HEK293 (cell line): ENCODE data around the gene TRIM56.

ENCODE experiments used
- BCL11A ChIP-seq: fragments of 450-650 bp; formaldehyde crosslinking; IDR thresholded peaks from 2 replicates; pipeline ENCODE4 v1.5.1; 2016; ENCODE audit warnings: low read depth, missing biosample characterization, missing genetic modification characterization
- CTCF ChIP-seq: fragments of 450-650 bp; formaldehyde crosslinking; IDR thresholded peaks from 2 replicates; pipeline ENCODE4 v1.5.1; 2016; ENCODE audit warnings: missing biosample characterization, missing genetic modification characterization
- IKZF3 ChIP-seq: fragments of 450-650 bp; IDR thresholded peaks from 2 replicates; pipeline ENCODE4 v1.5.0; 2018; ENCODE audit warnings: missing biosample characterization, mild to moderate bottlenecking, missing genetic modification characterization, moderate library complexity
- KLF10 ChIP-seq: fragments of 450-650 bp; IDR thresholded peaks from 2 replicates; pipeline ENCODE4 v1.5.1; 2018; ENCODE audit warnings: missing biosample characterization, mild to moderate bottlenecking, missing genetic modification characterization
- MEIS1 ChIP-seq: sonication (generic); formaldehyde crosslinking; IDR thresholded peaks from 2 replicates; pipeline ENCODE4 v1.8.1; 2022; ENCODE audit warnings: missing genetic modification reagents, mild to moderate bottlenecking, borderline replicate concordance
- MZF1 ChIP-seq: fragments of 450-650 bp; formaldehyde crosslinking; IDR thresholded peaks from 2 replicates; pipeline ENCODE4 v1.5.1; 2017; ENCODE audit warnings: missing biosample characterization, missing genetic modification characterization, borderline replicate concordance
- PRDM2 ChIP-seq: fragments of 450-650 bp; formaldehyde crosslinking; IDR thresholded peaks from 2 replicates; pipeline ENCODE4 v1.5.1; 2016; ENCODE audit warnings: missing biosample characterization, missing genetic modification characterization, borderline replicate concordance
- PRDM4 ChIP-seq: fragments of 450-650 bp; formaldehyde crosslinking; IDR thresholded peaks from 2 replicates; pipeline ENCODE4 v1.5.1; 2017; ENCODE audit warnings: missing biosample characterization, missing genetic modification characterization
- RBAK ChIP-seq: fragments of 450-650 bp; formaldehyde crosslinking; IDR thresholded peaks from 2 replicates; pipeline ENCODE4 v1.5.1; 2016; ENCODE audit warnings: missing biosample characterization, missing genetic modification characterization
- SCRT2 ChIP-seq: fragments of 450-650 bp; formaldehyde crosslinking; IDR thresholded peaks from 2 replicates; pipeline ENCODE4 v1.5.1; 2016; ENCODE audit warnings: missing biosample characterization, missing genetic modification characterization
- SP2 ChIP-seq: fragments of 450-650 bp; formaldehyde crosslinking; IDR thresholded peaks from 2 replicates; pipeline ENCODE4 v1.5.1; 2016; ENCODE audit warnings: missing biosample characterization, missing genetic modification characterization
- ZBTB7A ChIP-seq: fragments of 450-650 bp; formaldehyde crosslinking; IDR thresholded peaks from 2 replicates; pipeline ENCODE4 v1.5.1; 2016; ENCODE audit warnings: low read depth, missing biosample characterization, missing genetic modification characterization
- ZFHX2 ChIP-seq: fragments of 450-650 bp; formaldehyde crosslinking; conservative IDR thresholded peaks from 2 replicates; pipeline ENCODE4 v1.5.1; 2016; ENCODE audit warnings: missing biosample characterization, missing genetic modification characterization
- ZNF155 ChIP-seq: fragments of 450-650 bp; formaldehyde crosslinking; IDR thresholded peaks from 2 replicates; pipeline ENCODE4 v1.5.1; 2016; ENCODE audit warnings: missing biosample characterization, missing genetic modification characterization
- ZNF2 ChIP-seq: fragments of 450-650 bp; formaldehyde crosslinking; IDR thresholded peaks from 2 replicates; pipeline ENCODE4 v1.5.1; 2016; ENCODE audit warnings: missing biosample characterization, missing genetic modification characterization
- ZNF23 ChIP-seq: fragments of 450-650 bp; formaldehyde crosslinking; IDR thresholded peaks from 2 replicates; pipeline ENCODE4 v1.5.1; 2016; ENCODE audit warnings: missing biosample characterization, missing genetic modification characterization, borderline replicate concordance
- ZNF280C ChIP-seq: fragments of 450-650 bp; formaldehyde crosslinking; IDR thresholded peaks from 2 replicates; pipeline ENCODE4 v1.5.1; 2016; ENCODE audit warnings: missing biosample characterization, missing genetic modification characterization
- ZNF335 ChIP-seq: fragments of 450-650 bp; formaldehyde crosslinking; conservative IDR thresholded peaks from 2 replicates; pipeline ENCODE4 v1.5.1; 2016; ENCODE audit warnings: missing biosample characterization, missing genetic modification characterization
- ZNF341 ChIP-seq: fragments of 450-650 bp; formaldehyde crosslinking; IDR thresholded peaks from 2 replicates; pipeline ENCODE4; 2016; ENCODE audit warnings: low read depth, missing biosample characterization, missing genetic modification characterization
- ZNF366 ChIP-seq: fragments of 450-650 bp; formaldehyde crosslinking; conservative IDR thresholded peaks from 2 replicates; pipeline ENCODE4 v1.5.1; 2016; ENCODE audit warnings: missing biosample characterization, missing genetic modification characterization
- ZNF37A ChIP-seq: fragments of 450-650 bp; IDR thresholded peaks from 2 replicates; pipeline ENCODE4 v1.5.1; 2018; ENCODE audit warnings: missing biosample characterization, missing genetic modification characterization
- ZNF488 ChIP-seq: fragments of 450-650 bp; formaldehyde crosslinking; IDR thresholded peaks from 2 replicates; pipeline ENCODE4 v1.5.1; 2016; ENCODE audit warnings: missing biosample characterization, missing genetic modification characterization
- ZNF654 ChIP-seq: fragments of 450-650 bp; formaldehyde crosslinking; IDR thresholded peaks from 2 replicates; pipeline ENCODE4 v1.5.1; 2016; ENCODE audit warnings: low read depth, missing biosample characterization, missing genetic modification characterization
- ZNF664 ChIP-seq: fragments of 450-650 bp; formaldehyde crosslinking; IDR thresholded peaks from 2 replicates; pipeline ENCODE4 v1.5.1; 2016; ENCODE audit warnings: missing biosample characterization, missing genetic modification characterization
- ZSCAN18 ChIP-seq: fragments of 450-650 bp; formaldehyde crosslinking; IDR thresholded peaks from 2 replicates; pipeline ENCODE4 v1.5.1; 2016; ENCODE audit warnings: missing biosample characterization, missing genetic modification characterization

TRIM56 gene

GRCh38 chr7:101138213-101138870, 53.1 kb downstream of the TRIM56 start (continued):
- no peak for TF ChIP-seq PRDM2 (tag by site-specific recombination)
- TF ChIP-seq ZNF335: peak; percentile 75
- TF ChIP-seq ZNF488 (tag by site-specific recombination): no peak
- TF ChIP-seq ZNF664 (tag by site-specific recombination): no peak
- no peak for TF ChIP-seq ZNF37A
- peak; percentile 92 for TF ChIP-seq ZBTB7A (tag by site-specific recombination)
- TF ChIP-seq PRDM4: peak; percentile 65
- no peak for TF ChIP-seq IKZF3 (tag by site-specific recombination)
- TF ChIP-seq ZNF280C (tag by site-specific recombination): no peak
- TF ChIP-seq ZNF23 (tag by site-specific recombination): no peak
- peak; percentile 95 for TF ChIP-seq KLF10 (tag by site-specific recombination)
- TF ChIP-seq MZF1 (tag by site-specific recombination): no peak; the same call in 1 of the 2 replicates
- no peak for TF ChIP-seq RBAK
- TF ChIP-seq BCL11A: peak; percentile 99
- peak; percentile 74; the same call in 1 of the 2 replicates for TF ChIP-seq CTCF
- peak; percentile 67 for TF ChIP-seq ZNF366 (tag by site-specific recombination)
- 0 out of 2 replicates have a peak, but pooled peaks have one; percentile 40 for TF ChIP-seq ZSCAN18 (tag by site-specific recombination)
- peak; percentile 100 for TF ChIP-seq ZNF2 (tag by site-specific recombination)
- peak; percentile 65 for TF ChIP-seq ZNF654
- TF ChIP-seq ZNF155 (tag by site-specific recombination): no peak
- TF ChIP-seq SCRT2: peak; percentile 37; the same call in 1 of the 2 replicates
- TF ChIP-seq ZFHX2 (tag by site-specific recombination): peak; percentile 30; the same call in 1 of the 2 replicates
- TF ChIP-seq MEIS1 (CRISPR knock-in tag): no peak
- TF ChIP-seq SP2 (tag by site-specific recombination): peak; percentile 58
- peak; percentile 42 for TF ChIP-seq ZNF341 (tag by site-specific recombination)
